GM12874 (cell line): Measurements from ENCODE around the gene ANKRD11.

Experiments
- CTCF ChIP-seq: IDR thresholded peaks from 2 replicates; pipeline ENCODE4 v1.5.1; 2011; ENCODE audit warnings: low read depth, mild to moderate bottlenecking, control low read depth, low read length, moderate library complexity; ENCODE audit not compliant: insufficient read depth

The ANKRD11 gene

GRCh38 chr16:89484041-89484501, 6.3 kb downstream of the ANKRD11 start:
- no peak for TF ChIP-seq CTCF

- no peak for TF ChIP-seq CTCF
Observed at GRCh38 chr16:89482817-89483205, 7.5 kb downstream of the ANKRD11 start.

DNA sequence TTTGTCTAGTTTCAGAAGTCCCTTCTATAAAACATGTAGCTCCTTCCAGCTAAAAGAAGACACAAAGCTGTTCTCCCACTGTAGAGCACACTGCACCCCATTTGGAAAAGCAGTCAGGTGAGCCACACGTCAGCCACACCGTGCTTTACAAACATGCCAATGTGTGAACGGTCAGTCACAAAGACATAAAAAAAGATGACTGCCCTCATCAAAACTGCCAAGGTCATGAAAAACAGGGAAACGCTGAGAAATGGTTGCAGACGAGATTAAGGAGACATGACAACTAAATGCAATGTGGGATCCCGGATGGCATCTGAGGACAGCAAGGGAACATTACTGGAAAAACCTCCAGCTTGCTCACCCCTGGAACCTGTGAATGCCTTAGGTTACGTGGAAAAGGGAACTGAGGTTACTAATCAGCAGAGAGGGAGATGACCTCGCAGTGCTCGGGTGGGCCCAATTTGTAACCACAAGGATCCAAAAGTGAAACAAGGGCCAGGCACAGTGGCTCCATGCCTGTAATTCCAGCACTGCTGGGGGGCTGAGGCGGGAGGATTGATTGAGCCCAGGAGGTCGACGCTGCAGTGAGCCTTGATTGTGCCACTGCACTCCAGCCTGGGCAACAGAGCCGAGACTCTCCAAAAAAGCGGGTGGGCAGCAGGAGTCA, 8.1 kb downstream of the ANKRD11 start:
- no peak for TF ChIP-seq CTCF

DNA sequence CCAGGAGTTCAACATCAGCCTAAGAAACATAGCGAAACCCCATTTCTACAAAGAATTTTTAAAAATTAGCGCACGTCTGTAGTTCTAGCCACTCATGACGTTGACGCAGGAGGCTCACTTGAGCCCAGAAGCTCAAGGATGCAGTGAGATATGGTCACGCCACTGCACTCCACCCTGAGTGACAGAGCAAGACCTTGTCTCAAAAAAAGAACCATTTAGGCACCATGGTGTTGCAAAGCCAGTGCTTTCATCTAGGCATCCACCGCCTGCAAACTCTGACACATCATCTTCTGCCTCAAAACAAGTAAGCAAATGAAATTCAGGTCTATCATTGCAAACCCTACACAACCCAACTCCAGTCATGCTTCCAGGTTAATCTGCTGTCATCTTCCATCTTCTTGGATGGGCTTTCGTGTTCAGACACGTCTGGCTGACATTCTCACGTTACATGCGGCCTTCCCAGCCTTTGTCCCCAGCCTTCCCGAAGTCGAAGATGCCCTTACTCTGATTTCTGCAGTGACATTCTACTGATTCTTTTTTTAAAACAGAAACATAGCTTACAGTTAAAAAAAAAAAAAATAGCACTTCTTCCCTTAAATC, 8.9 kb downstream of the ANKRD11 start:
- TF ChIP-seq CTCF, result no peak

- no peak for TF ChIP-seq CTCF
Observed at GRCh38 chr16:89478576-89479221, 11.7 kb downstream of the ANKRD11 start.

DNA sequence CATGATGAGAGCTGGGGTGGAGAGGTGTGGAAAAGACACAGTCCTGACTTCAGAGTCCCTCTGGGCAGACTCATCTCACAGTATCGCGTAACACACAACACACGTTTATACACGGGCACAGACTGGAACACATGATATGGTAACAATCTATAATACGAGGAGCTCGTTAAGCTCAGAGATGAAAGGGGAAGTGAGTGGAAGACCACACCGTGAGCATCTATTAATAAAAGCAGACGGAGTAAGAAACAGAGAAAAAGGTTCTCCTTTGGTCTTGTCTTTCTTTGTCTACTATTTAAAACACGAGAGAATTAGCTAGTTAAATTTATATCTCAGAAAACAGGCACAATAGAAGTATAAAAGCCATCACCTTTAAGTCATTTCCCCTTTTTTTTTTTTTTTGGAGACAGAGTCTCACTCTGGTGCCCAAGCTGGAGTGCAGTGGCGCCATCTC, 13.5 kb downstream of the ANKRD11 start:
- no peak for TF ChIP-seq CTCF

GRCh38 chr16:89476379-89476778, 14.0 kb downstream of the ANKRD11 start:
- TF ChIP-seq CTCF, result no peak
